Natural killer cell (primary cell): Measurements from ENCODE around the gene CCDC117. TPM values are rescaled to one million over a fixed set of nuclear protein-coding genes. Genes with fewer than 3 reads are reported as not detected.

Source experiments
- ATAC-seq, 3 donors: fragments of 150-1000 bp in 2 of 3; fragments of 200-7000 bp in 1 of 3; cut with Tn5 transposase; 1 replicate in 1 of 3; 2 replicates in 2 of 3; pipeline ENCODE4 v1.10.0; 2021; ENCODE audit warnings: mild to moderate bottlenecking in 2 of 3, moderate library complexity in 2 of 3
- DNase-seq, 2 donors: peaks; one replicate each; pipeline versions ENCODE4 v3.0.0 to v3.0.0-alpha.2; 2013 to 2021; ENCODE audit warnings: mixed read lengths in 1 of 2
- H3K27ac ChIP-seq: one replicate; pipeline ENCODE4 v1.5.1; 2013; ENCODE audit warnings: mild to moderate bottlenecking, low read length
- H3K27me3 ChIP-seq: one replicate; pipeline ENCODE4 v1.6.1; 2013; ENCODE audit warnings: low read length; ENCODE audit not compliant: control insufficient read depth, insufficient read depth
- H3K36me3 ChIP-seq: one replicate; pipeline ENCODE4 v1.6.1; 2013; ENCODE audit warnings: low read length; ENCODE audit not compliant: control insufficient read depth, insufficient read depth
- H3K4me1 ChIP-seq: one replicate; pipeline ENCODE4 v1.6.1; 2013; ENCODE audit warnings: low read length; ENCODE audit not compliant: control insufficient read depth, insufficient read depth
- H3K4me3 ChIP-seq: one replicate; pipeline ENCODE4 v1.5.1; 2013; ENCODE audit warnings: low read length
- H3K9me3 ChIP-seq: one replicate; pipeline ENCODE4 v1.6.1; 2013; ENCODE audit warnings: low read length; ENCODE audit not compliant: control insufficient read depth, insufficient read depth
- H3K27ac Mint-ChIP-seq, 2 donors: one replicate each; pipeline ENCODE4 v1.8.0; 2022; ENCODE audit warnings: mild to moderate bottlenecking in 2 of 2, mixed read lengths in 2 of 2, moderate library complexity in 1 of 2
- H3K27me3 Mint-ChIP-seq, 2 donors: one replicate each; pipeline ENCODE4 v1.8.0; 2022; ENCODE audit warnings: low read depth in 2 of 2, mixed read lengths in 2 of 2
- H3K36me3 Mint-ChIP-seq: one replicate; pipeline ENCODE4 v1.8.0; 2022; ENCODE audit warnings: mixed read lengths
- H3K4me1 Mint-ChIP-seq, 2 donors: one replicate each; pipeline ENCODE4 v1.8.0; 2022; ENCODE audit warnings: mixed read lengths in 2 of 2
- H3K4me3 Mint-ChIP-seq: one replicate; pipeline ENCODE4 v1.8.0; 2022; ENCODE audit warnings: mild to moderate bottlenecking, moderate library complexity, mixed read lengths
- H3K9me3 Mint-ChIP-seq, 2 donors: one replicate each; pipeline ENCODE4 v1.8.0; 2022; ENCODE audit warnings: mixed read lengths in 2 of 2
- WGBS: methylation state at CpG from one replicate; pipeline ENCODE4 v1.1.7; 2013; ENCODE audit warnings: missing lambda C conversion rate; ENCODE audit not compliant: insufficient coverage; 5-methylcytosine and 5-hydroxymethylcytosine counted together
- intact Hi-C: fragments of 100-400 bp; cut with micrococcal nuclease; formaldehyde crosslinking; loops from one replicate; pipeline ENCODE4 v1.14.2; 2022
- total RNA-seq, 4 donors: library from RNA; stranded (reverse); fragments of 120-200 nt in 1 of 4; gene quantifications; one replicate each; pipeline versions ENCODE4 v1.2.3 to v1.2.4, GENCODE V29; 2013 to 2022
- TF ChIP-seq, protein P1 (sequence below): fragments of 200-600 bp; IDR thresholded peaks from one replicate; pipeline ENCODE4 v1.8.0; 2022; ENCODE audit warnings: antibody characterized with exemption

Gene CCDC117
- total RNA-seq, 3 donors from 2014 or later (not counting 1 experiment from before 2014, with no cell fraction given) = 26.3 to 26.9 (median 26.6) TPM

DNA sequence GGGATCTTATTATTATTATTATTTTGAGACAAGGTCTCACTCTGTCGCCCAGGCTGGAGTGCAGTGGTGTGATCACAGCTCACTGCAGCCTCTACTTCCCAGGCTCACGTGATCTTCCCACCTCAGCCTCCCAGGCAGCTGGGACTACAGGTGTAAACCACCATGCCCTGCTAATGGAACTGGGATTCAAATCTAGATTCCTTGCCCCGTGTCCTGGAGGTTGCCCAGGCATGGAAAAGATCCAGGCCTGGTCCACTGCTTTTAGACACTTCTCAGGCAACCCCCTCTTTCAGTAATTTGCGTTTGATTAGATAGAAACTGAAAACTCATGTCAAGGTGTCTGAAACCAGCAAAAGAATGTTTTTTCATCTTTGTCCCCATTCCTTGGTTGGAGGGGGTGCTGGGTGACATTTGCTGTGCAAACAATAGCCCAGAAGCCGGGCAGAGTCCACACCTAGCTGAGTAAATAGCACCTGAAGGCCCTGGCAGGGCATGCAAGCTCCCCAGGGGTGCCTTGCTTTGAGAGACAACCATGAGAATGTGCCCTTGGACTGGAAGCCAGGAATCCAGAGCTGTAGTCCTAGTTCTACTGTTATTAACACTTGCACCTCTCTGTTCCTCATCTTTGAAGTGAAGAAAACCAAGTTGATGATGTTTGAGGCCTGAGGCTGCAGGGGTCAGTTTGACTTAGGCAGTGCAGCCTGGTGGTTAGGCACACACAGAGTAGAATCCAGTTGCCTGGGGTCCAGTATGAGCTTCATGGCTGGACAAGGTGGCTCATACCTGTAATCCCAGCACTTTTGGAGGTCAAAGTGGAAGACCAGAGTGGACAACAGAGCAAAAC is 47.0 kb downstream of the CCDC117 start:
- WGBS = 52% methylated on average over 5 of the region's 5 CpGs
- Mint-ChIP-seq H3K27ac (peak overlapping the region; percentile 56 to 81), H3K9me3 (no peaks in the 10 kb centered on the region), H3K4me3 (no peak overlapping the region), H3K36me3 (peaks cover 8% of the 10 kb centered on the region), H3K27me3 (no peaks in the 10 kb centered on the region), H3K4me1 (peaks cover 54 to 63% of the 10 kb centered on the region in 2 donors)
- no peaks in the 10 kb centered on the region for H3K36me3 ChIP-seq
- no peak for DNase-seq
- TF ChIP-seq, protein P1, sequence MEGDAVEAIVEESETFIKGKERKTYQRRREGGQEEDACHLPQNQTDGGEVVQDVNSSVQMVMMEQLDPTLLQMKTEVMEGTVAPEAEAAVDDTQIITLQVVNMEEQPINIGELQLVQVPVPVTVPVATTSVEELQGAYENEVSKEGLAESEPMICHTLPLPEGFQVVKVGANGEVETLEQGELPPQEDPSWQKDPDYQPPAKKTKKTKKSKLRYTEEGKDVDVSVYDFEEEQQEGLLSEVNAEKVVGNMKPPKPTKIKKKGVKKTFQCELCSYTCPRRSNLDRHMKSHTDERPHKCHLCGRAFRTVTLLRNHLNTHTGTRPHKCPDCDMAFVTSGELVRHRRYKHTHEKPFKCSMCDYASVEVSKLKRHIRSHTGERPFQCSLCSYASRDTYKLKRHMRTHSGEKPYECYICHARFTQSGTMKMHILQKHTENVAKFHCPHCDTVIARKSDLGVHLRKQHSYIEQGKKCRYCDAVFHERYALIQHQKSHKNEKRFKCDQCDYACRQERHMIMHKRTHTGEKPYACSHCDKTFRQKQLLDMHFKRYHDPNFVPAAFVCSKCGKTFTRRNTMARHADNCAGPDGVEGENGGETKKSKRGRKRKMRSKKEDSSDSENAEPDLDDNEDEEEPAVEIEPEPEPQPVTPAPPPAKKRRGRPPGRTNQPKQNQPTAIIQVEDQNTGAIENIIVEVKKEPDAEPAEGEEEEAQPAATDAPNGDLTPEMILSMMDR = no peak
- intact Hi-C loops = no loop called here
- H3K4me3 ChIP-seq = no peak overlapping the region
- H3K27ac ChIP-seq = no peak overlapping the region
- no peaks in the 10 kb centered on the region for H3K27me3 ChIP-seq
- peaks cover 62% of the 10 kb centered on the region for H3K4me1 ChIP-seq
- H3K9me3 ChIP-seq = no peaks in the 10 kb centered on the region
- no peak for ATAC-seq

DNA sequence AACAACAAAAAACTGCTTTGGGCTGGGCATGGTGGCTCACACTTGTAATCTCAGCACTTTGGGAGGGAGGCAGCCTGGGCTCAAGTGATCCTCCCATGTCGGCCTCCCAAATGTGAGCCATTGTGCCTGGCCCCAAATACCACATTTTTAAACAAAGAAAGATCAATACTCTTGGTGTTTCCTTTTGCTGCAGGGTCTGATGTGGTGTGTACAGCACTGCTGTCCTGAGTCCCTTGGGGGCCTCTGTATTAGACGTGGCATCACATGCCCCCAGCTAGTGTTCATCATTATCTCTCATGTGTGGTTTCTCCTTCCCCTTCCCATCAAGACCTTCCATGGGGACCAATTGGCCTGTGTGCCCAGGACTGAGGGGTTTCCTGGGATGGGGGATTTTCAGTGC is 48.4 kb downstream of the CCDC117 start:
- 90% methylated on average over 2 of the region's 2 CpGs for WGBS
- Mint-ChIP-seq H3K4me3 (no peak overlapping the region), H3K36me3 (no peaks in the 10 kb centered on the region), H3K9me3 (no peaks in the 10 kb centered on the region), H3K27me3 (no peaks in the 10 kb centered on the region), H3K27ac (no peak overlapping the region), H3K4me1 (peaks cover 43 to 50% of the 10 kb centered on the region in 2 donors)
- Histone ChIP-seq H3K36me3 (no peaks in the 10 kb centered on the region), H3K4me1 (peaks cover 49% of the 10 kb centered on the region), H3K27ac (no peak overlapping the region), H3K4me3 (no peak overlapping the region), H3K27me3 (no peaks in the 10 kb centered on the region), H3K9me3 (no peaks in the 10 kb centered on the region)
- DNase-seq = no peak
- intact Hi-C loops = no loop called here
- TF ChIP-seq, protein P1 = no peak
- no peak for ATAC-seq

DNA sequence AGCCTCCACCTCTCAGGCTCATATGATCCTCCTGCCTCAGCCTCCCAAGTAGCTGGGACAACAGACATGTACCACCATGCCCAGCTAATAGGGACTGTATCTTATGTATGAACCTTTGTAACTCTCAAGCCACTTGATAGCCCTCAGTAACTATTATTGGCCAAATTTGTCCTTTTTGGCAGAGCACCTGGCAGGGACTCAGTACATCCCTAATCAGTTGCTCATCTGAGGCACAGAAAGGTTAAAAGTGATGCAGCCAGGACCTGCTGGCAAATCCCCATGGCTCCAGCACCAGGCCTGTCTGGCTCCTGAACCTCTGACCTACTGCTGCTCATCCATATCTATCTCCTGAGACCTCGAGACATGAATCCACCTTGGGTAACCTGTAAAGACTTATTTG is 49.0 kb downstream of the CCDC117 start:
- ATAC-seq = no peak
- peaks cover 47% of the 10 kb centered on the region for H3K4me1 ChIP-seq
- no peak for DNase-seq
- intact Hi-C loops = no loop called here
- H3K27me3 ChIP-seq = no peaks in the 10 kb centered on the region
- 91% methylated on average over 1 of the region's 1 CpG for WGBS
- Mint-ChIP-seq H3K36me3 (no peaks in the 10 kb centered on the region), H3K27ac (peak overlapping the region in 1 of 2 donors; percentile 30), H3K4me3 (no peak overlapping the region), H3K9me3 (no peaks in the 10 kb centered on the region), H3K27me3 (no peaks in the 10 kb centered on the region), H3K4me1 (peaks cover 43 to 51% of the 10 kb centered on the region in 2 donors)
- H3K9me3 ChIP-seq = no peaks in the 10 kb centered on the region
- no peaks in the 10 kb centered on the region for H3K36me3 ChIP-seq
- no peak overlapping the region for H3K27ac ChIP-seq
- no peak overlapping the region for H3K4me3 ChIP-seq
- TF ChIP-seq, protein P1 = no peak
